GM21717 (cell line): ENCODE data around the gene SFMBT1.
A peak's percentile ranks its signal among the peaks of the same experiment; 100 is the strongest.

ENCODE experiments used
- ATAC-seq: cut with Tn5 transposase; IDR thresholded peaks from one replicate; pipeline ENCODE4 v1.9.1; 2021; ENCODE audit warnings: mild to moderate bottlenecking, moderate library complexity; ENCODE audit not compliant: unreplicated experiment

Gene SFMBT1

GRCh38 chr3:52925405-52926313 lies 120.2 kb downstream of the SFMBT1 start:
- ATAC-seq, result no peak

DNA sequence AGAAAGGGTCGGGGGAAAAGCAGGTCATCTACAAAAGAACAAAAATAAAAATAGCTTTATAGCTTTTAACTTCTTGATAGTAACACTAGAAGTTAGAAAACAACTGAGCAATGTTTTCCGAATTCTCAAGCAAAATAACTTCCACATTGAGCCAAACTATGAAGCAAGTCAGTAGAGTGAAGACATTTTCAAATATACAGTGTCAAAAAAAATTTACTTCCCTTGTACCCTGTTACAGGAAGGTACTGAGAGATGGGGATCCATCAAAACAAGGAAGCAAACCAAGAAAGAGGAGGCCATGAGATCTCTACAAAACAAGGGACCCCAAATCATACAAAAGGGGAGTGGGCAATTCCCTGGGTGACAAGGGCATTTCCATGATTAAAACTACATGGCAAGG lies 121.9 kb downstream of the SFMBT1 start:
- no peak for ATAC-seq

- no peak for ATAC-seq
Measured at GRCh38 chr3:52920841-52921240, 125.0 kb downstream of the SFMBT1 start.

DNA sequence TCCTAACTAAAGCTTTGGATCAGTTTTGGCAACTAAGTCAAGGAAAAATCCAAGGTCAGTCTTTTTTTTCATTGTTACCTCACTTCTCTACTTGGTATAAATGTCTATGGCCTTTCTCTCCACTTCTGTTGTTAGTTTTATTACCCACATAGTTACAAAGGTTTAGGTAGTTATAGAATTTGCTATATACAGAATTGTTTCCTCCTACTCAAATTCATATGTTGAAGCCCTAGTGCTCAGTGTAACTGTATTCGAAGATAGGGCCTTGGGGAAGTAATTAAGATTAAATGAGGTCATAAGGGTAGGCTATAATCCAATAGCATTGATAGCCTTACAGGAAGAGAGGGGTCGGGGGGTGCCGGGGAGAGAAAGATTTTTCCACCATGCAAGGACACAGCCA lies 128.8 kb downstream of the SFMBT1 start:
- no peak for ATAC-seq

GRCh38 chr3:52915294-52915693 lies 130.6 kb downstream of the SFMBT1 start:
- ATAC-seq, result no peak

GRCh38 chr3:52912885-52913731 lies 132.8 kb downstream of the SFMBT1 start:
- ATAC-seq, result no peak

DNA sequence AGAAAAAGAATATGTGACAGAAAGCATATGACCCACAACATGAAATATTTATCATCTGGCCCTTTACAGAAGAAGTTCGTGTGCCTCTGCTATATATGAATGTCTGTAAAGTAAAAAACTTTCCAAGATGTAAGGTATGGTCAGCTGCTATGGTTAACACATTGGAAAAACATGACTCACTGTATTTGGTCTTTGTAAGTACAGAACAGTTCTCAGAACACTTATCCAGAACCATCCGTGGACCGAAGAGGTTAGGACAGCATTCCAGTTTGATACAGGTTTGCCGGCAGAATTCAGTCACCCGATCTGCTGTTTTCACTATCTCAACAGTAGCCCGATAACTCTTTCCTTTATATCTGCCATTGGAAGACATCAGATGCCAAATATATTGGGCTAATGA lies 135.1 kb downstream of the SFMBT1 start:
- no peak for ATAC-seq

DNA sequence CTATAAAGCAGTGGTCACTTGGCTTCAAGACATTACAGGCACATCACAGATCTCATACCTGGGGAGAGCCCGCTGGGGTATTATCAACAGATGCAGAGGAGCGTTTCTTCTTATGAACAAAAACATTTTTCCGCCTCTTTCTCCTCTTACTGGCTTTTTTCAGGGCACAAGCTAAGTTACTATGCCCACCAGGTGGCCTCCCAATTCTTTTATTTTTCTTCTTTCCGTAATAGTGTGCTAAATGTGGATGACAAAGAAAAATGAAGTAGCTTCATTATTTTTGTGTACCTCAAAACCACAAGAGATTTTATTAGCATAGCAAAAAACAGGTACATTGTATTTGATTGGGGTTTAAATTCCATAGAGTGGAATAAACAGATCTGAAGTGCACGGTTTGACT lies 138.4 kb downstream of the SFMBT1 start:
- ATAC-seq, result no peak

DNA sequence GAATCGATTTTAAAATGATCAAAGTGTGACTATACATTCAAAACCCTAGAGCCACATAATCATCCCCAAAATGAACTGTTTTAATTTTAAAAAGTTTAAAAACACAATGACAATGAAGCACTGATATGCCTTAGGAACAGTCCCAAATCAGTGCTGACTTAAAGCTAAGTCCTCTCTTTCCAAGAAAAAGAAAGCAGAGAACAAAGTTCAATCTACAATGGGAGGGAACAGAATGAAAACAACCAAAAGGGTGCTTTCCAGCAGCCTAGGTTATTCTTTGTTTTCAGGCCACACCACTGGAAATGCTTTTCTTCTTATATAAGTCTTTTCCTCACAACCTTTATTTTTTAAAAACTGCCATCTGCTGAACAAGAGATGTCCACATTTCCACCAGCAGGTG lies 141.3 kb downstream of the SFMBT1 start:
- no peak for ATAC-seq

GRCh38 chr3:52904000-52904399 lies 141.9 kb downstream of the SFMBT1 start:
- no peak for ATAC-seq

DNA sequence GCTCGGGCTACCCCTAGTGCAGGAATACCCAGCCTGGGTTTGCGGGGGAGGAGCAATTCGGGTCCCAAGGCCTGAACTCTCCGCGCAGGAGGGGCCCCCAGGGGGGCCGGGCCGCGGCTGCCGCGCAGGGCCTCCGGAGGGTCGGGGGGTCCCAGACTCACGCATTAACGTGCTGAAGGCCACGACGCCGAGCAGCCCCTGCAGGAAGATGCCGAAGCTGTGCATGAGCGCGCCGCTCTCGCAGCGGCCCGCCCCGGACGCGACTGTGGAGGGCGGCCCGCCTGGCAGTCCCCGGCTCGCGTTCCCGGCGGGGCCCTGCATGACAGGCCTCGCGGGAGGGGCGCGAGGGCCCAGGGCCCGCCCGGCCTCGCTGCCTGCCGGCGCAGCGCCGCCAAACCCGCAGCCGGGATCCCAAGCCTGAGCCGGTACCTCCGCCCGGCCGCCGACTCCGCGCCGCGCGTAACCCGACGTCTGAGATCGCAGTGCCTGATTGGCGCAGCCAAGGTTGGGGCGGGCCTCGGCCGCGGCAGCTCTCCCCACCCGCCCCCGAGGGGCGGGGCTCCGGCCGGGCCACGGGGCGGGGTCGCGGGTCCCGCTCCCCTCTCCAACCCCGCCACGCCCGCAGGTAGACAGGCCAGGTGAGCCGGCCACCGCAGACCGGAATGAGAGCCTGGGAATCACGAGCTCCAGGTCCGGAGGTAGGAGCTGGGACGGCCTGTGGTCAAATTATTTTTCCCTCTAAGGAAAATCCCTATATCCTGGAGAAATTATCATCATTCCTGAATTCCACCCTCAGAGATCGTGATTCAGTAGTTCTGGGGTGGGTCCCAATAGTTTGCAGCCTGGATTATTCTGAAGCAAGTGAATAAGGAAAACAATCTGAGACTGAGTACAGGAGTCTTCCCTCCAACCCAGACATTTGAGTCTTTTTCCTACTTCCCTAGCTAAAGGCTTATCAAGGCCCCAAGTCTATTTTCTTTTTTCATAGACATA lies 148.4 kb downstream of the SFMBT1 start, which contains the start of gene STIMATE:
Gene STIMATE, minus strand, starts transcription at position 419 of the 993 bp plus-strand sequence. Its CDS starts 98 bp downstream, at position 321.
- peak; percentile 89 for ATAC-seq

GRCh38 chr3:52896613-52897012 lies 149.3 kb downstream of the SFMBT1 start:
- ATAC-seq, result no peak

GRCh38 chr3:52896151-52896550 lies 149.7 kb downstream of the SFMBT1 start:
- no peak for ATAC-seq

DNA sequence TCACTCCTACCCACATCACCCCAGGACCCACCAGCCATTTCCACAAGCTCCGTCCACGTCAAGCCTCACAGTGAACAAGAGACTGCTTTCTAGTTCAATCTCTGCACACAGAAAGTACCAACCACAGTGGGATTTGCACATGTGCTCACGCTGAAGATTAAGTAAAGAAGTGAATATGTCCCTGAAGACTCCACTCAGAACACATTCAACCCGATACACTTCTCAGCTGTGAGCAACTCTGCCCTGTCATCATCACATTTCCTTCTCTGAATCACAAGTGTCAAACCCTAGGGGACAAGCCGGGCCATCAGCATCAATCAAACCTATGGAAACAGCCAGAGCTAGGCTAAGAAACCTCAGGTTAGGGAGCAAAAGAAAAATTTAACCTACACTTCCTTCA lies 150.5 kb downstream of the SFMBT1 start:
- ATAC-seq, result no peak

DNA sequence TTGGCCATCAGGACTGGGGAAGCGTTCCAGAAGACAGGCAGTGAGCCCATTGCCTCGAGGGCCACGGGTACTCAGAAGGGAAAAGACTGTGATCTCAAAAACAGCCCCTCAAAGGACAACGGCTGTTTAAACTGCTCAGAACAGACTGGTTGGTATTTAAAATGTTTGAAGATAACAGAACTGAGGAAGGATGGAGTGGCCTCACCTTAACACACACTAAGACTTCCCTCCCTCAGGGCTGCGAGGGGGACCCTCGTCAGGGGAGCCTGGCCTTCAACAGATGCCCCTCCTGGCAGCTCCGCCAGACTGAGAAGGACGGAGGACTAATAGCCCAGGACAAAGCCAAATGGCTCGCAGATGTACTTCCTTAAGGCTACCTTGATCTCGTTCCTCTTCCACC lies 151.1 kb downstream of the SFMBT1 start:
- no peak for ATAC-seq

- ATAC-seq, result no peak
Measured at GRCh38 chr3:52893723-52894122, 152.2 kb downstream of the SFMBT1 start.

GRCh38 chr3:52892625-52893311 lies 153.1 kb downstream of the SFMBT1 start:
- no peak for ATAC-seq

DNA sequence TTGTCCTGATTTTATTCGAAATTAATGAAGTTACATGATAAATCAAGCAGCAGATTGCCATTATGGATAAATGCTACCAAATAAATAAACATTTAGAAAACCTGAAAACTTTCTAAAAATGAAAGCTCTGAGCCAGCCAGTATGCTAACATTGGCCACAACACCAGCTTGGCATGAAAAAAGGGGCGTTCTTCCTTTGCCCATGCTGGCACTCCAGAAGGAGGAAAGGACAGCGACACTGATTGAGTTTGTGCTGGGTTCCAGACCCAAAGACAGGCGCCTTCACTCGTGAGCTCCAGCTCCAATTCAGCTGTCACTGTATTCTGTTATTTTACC lies 153.6 kb downstream of the SFMBT1 start:
- ATAC-seq, result no peak

GRCh38 chr3:52891615-52892081 lies 154.2 kb downstream of the SFMBT1 start:
- no peak for ATAC-seq

DNA sequence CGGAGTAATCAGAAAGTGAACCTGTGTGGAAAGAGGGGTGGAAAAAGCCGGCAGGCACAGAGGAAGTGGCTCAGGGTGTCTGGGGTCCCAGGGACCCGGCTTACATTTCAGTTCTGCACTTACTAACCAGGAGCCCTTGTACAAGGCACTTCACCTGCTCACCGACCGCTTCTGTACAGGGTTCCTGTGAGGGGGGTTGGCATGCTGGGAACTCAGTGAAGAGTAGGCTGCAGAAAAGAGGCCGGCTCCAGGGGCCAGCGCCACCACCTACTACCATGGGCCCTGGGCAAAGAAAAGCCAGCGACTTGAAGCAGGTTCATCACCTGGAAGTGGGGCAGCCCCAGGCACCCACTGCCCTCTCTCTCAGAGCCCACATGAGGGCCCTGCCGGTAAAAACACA lies 154.7 kb downstream of the SFMBT1 start:
- ATAC-seq, result no peak
